ENCODE measurements around the gene HFE. TPM values are rescaled to one million over a fixed set of nuclear protein-coding genes. Genes with fewer than 3 reads are reported as not detected.

Gene HFE
- total and polyA plus RNA-seq, 4 donors: 6.3 to 12.7 (median 8.2) TPM

DNA sequence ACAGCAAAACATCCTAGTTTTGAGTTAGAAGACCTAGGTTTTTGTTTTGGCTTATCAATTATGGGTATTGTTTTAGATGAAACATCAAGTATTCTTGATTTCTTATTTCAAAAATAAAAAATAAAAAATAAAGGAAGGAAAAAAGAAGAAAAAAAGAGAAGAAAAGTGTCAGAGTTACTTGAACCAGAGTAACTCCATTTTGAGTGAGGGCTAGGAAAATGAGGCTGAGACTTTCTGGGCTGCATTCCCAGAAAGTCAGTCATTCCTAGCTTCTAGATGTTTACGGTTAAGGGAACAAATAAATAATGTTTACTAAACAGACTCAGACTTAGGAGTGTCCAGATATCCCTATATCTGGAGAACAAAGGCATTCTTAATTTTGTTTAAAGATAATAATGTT lies 45.3 kb upstream of the HFE start:
- H3K9me3 ChIP-seq (ENCODE audit: control insufficient read depth in 4 of 4, low read length in 3 of 4): no peaks in the 10 kb centered on the region
- no peak overlapping the region for H3K27ac ChIP-seq (ENCODE audit: low read depth in 1 of 2, low read length in 2 of 2)
- TF ChIP-seq JUND (IDR thresholded peaks at IDR 0.05): no peak
- TF ChIP-seq FOXA1 (IDR thresholded peaks at IDR 0.05): no peak
- H3K4me3 ChIP-seq (ENCODE audit: low read depth in 1 of 3, low read length in 3 of 3): no peak overlapping the region
- H3K27me3 ChIP-seq (ENCODE audit: control insufficient read depth in 4 of 4, insufficient read depth in 4 of 4, low read length in 3 of 4): no peaks in the 10 kb centered on the region
- H3K4me1 ChIP-seq (ENCODE audit: control insufficient read depth in 4 of 4, insufficient read depth in 4 of 4, low read length in 3 of 4): peaks cover 5 to 27% (median 15%) of the 10 kb centered on the region in 4 donors
- no peaks in the 10 kb centered on the region for H3K36me3 ChIP-seq (ENCODE audit: control insufficient read depth in 4 of 4, insufficient read depth in 3 of 4, low read depth in 1 of 4, low read length in 3 of 4)
- WGBS: 85% methylated on average over 1 of the region's 1 CpG
- no peak for DNase-seq (ENCODE audit: low spot score)
- no peak overlapping the region for H3K9ac ChIP-seq (ENCODE audit: low read depth in 1 of 2, low read length in 2 of 2)

DNA sequence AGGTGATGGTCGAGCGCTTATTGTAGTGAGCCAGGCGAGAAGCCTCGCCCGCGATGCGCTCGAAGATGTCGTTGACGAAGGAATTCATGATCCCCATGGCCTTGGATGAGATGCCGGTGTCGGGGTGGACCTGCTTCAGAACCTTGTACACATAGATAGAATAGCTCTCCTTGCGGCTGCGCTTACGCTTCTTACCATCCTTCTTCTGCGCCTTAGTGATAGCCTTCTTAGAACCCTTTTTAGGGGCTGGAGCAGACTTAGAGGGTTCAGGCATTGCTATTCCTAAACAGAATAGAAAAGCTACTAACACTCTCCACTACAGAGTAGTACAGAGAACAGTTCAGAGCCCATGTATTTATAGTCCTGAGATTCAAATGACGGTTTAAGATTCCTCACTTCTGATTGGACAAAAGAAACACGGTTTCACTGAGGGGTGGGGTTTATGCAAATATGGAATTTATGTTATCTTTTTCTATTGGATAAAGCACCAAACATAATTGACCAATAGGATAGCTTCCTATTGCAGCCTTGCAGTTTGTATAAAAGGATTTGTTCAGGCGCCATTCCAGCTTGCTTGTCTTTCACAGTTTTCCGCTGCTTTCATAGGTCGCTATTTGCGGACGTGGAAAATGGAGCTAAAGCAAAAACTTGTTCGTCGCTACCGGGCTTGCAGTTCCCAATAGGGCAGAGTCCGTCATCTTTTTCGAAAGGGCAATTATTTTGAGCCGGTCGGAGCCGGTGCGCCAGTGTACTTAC lies 43.7 kb upstream of the HFE start:
- peak overlapping the region; percentile 64 to 93 for H3K9ac ChIP-seq (ENCODE audit: low read depth in 1 of 2, low read length in 2 of 2)
- H3K27ac ChIP-seq (ENCODE audit: low read depth in 1 of 2, low read length in 2 of 2): peak overlapping the region; percentile 97 to 99
- no peaks in the 10 kb centered on the region for H3K9me3 ChIP-seq (ENCODE audit: control insufficient read depth in 4 of 4, low read length in 3 of 4)
- TF ChIP-seq YY1 (IDR thresholded peaks at IDR 0.05): peak; percentile 82
- TF ChIP-seq EGR1 (IDR thresholded peaks at IDR 0.05; ENCODE audit: low read depth in 2 of 2): peak; percentile 30 to 34
- peak in 1 of 2 donors; percentile 23 for TF ChIP-seq JUND (IDR thresholded peaks at IDR 0.05)
- TF ChIP-seq HNF4G (IDR thresholded peaks at IDR 0.05): no peak
- TF ChIP-seq, protein P1, sequence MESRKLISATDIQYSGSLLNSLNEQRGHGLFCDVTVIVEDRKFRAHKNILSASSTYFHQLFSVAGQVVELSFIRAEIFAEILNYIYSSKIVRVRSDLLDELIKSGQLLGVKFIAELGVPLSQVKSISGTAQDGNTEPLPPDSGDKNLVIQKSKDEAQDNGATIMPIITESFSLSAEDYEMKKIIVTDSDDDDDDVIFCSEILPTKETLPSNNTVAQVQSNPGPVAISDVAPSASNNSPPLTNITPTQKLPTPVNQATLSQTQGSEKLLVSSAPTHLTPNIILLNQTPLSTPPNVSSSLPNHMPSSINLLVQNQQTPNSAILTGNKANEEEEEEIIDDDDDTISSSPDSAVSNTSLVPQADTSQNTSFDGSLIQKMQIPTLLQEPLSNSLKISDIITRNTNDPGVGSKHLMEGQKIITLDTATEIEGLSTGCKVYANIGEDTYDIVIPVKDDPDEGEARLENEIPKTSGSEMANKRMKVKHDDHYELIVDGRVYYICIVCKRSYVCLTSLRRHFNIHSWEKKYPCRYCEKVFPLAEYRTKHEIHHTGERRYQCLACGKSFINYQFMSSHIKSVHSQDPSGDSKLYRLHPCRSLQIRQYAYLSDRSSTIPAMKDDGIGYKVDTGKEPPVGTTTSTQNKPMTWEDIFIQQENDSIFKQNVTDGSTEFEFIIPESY (IDR thresholded peaks at IDR 0.05): peak; percentile 57
- TF ChIP-seq, protein P2, sequence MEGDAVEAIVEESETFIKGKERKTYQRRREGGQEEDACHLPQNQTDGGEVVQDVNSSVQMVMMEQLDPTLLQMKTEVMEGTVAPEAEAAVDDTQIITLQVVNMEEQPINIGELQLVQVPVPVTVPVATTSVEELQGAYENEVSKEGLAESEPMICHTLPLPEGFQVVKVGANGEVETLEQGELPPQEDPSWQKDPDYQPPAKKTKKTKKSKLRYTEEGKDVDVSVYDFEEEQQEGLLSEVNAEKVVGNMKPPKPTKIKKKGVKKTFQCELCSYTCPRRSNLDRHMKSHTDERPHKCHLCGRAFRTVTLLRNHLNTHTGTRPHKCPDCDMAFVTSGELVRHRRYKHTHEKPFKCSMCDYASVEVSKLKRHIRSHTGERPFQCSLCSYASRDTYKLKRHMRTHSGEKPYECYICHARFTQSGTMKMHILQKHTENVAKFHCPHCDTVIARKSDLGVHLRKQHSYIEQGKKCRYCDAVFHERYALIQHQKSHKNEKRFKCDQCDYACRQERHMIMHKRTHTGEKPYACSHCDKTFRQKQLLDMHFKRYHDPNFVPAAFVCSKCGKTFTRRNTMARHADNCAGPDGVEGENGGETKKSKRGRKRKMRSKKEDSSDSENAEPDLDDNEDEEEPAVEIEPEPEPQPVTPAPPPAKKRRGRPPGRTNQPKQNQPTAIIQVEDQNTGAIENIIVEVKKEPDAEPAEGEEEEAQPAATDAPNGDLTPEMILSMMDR (IDR thresholded peaks at IDR 0.05; ENCODE audit: low read depth, low read length, missing input control): no peak
- peak; percentile 9 for TF ChIP-seq FOXA2 (IDR thresholded peaks at IDR 0.05)
- TF ChIP-seq TAF1 (conservative IDR thresholded peaks at IDR 0.05): peak; percentile 99
- TF ChIP-seq, protein P3, sequence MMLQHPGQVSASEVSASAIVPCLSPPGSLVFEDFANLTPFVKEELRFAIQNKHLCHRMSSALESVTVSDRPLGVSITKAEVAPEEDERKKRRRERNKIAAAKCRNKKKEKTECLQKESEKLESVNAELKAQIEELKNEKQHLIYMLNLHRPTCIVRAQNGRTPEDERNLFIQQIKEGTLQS (IDR thresholded peaks at IDR 0.05): no peak
- TF ChIP-seq SP1 (IDR thresholded peaks at IDR 0.05): peak; percentile 88
- TF ChIP-seq FOXA1 (IDR thresholded peaks at IDR 0.05): peak; percentile 6
- no peak for TF ChIP-seq RXRA (IDR thresholded peaks at IDR 0.05)
- no peak for TF ChIP-seq NR2F2 (IDR thresholded peaks at IDR 0.05)
- TF ChIP-seq GABPA (IDR thresholded peaks at IDR 0.05 in 1 of 2, conservative IDR thresholded peaks at IDR 0.05 in 1 of 2): no peak
- TF ChIP-seq, protein P4, sequence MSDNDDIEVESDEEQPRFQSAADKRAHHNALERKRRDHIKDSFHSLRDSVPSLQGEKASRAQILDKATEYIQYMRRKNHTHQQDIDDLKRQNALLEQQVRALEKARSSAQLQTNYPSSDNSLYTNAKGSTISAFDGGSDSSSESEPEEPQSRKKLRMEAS (IDR thresholded peaks at IDR 0.05): no peak
- no peak for TF ChIP-seq HNF4A (conservative IDR thresholded peaks at IDR 0.05)
- TF ChIP-seq, protein P5, sequence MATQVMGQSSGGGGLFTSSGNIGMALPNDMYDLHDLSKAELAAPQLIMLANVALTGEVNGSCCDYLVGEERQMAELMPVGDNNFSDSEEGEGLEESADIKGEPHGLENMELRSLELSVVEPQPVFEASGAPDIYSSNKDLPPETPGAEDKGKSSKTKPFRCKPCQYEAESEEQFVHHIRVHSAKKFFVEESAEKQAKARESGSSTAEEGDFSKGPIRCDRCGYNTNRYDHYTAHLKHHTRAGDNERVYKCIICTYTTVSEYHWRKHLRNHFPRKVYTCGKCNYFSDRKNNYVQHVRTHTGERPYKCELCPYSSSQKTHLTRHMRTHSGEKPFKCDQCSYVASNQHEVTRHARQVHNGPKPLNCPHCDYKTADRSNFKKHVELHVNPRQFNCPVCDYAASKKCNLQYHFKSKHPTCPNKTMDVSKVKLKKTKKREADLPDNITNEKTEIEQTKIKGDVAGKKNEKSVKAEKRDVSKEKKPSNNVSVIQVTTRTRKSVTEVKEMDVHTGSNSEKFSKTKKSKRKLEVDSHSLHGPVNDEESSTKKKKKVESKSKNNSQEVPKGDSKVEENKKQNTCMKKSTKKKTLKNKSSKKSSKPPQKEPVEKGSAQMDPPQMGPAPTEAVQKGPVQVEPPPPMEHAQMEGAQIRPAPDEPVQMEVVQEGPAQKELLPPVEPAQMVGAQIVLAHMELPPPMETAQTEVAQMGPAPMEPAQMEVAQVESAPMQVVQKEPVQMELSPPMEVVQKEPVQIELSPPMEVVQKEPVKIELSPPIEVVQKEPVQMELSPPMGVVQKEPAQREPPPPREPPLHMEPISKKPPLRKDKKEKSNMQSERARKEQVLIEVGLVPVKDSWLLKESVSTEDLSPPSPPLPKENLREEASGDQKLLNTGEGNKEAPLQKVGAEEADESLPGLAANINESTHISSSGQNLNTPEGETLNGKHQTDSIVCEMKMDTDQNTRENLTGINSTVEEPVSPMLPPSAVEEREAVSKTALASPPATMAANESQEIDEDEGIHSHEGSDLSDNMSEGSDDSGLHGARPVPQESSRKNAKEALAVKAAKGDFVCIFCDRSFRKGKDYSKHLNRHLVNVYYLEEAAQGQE (IDR thresholded peaks at IDR 0.05): peak; percentile 97
- no peak for TF ChIP-seq RAD21 (IDR thresholded peaks at IDR 0.05)
- peak overlapping the region; percentile 56 to 73 (median 65) for H3K4me3 ChIP-seq (ENCODE audit: low read depth in 1 of 3, low read length in 3 of 3)
- no peaks in the 10 kb centered on the region for H3K27me3 ChIP-seq (ENCODE audit: control insufficient read depth in 4 of 4, insufficient read depth in 4 of 4, low read length in 3 of 4)
- no peaks in the 10 kb centered on the region for H3K36me3 ChIP-seq (ENCODE audit: control insufficient read depth in 4 of 4, insufficient read depth in 3 of 4, low read depth in 1 of 4, low read length in 3 of 4)
- H3K4me1 ChIP-seq (ENCODE audit: control insufficient read depth in 4 of 4, insufficient read depth in 4 of 4, low read length in 3 of 4): peaks cover 5 to 27% (median 15%) of the 10 kb centered on the region in 4 donors
- peak; percentile 85 for DNase-seq (ENCODE audit: low spot score)
- WGBS: under 1% methylated on average over 32 of the region's 32 CpGs
